PFSK-1 (cell line): Measurements from ENCODE around the gene PROM1.

Experiments used
- FOXP2 ChIP-seq: optimal IDR thresholded peaks from 2 replicates; pipeline ENCODE3; 2011; ENCODE audit warnings: borderline replicate concordance, control low read depth, inconsistent platforms; ENCODE audit not compliant: insufficient read depth; ENCODE audit errors: extremely low read length, extremely low read depth
- POLR2AphosphoS5 ChIP-seq: IDR thresholded peaks from 2 replicates; pipeline ENCODE4 v1.6.1; 2012; ENCODE audit warnings: low read depth, mild to moderate bottlenecking, control low read depth, low read length, moderate library complexity
- SIN3A ChIP-seq: IDR thresholded peaks from 2 replicates; pipeline ENCODE4 v1.6.1; 2012; ENCODE audit warnings: mild to moderate bottlenecking, low read length, moderate library complexity, borderline replicate concordance; ENCODE audit not compliant: insufficient read depth
- TAF1 ChIP-seq: IDR thresholded peaks from 2 replicates; pipeline ENCODE4 v1.6.1; 2012; ENCODE audit warnings: low read length, control low read depth, borderline replicate concordance; ENCODE audit not compliant: insufficient read depth
- TF ChIP-seq, protein P1 (sequence below), 2 experiments: IDR thresholded peaks; 2 replicates each; pipeline versions ENCODE4 v1.6.1 to v1.8.0; 2011 to 2012; ENCODE audit warnings: low read depth in 2 of 2, low read length in 2 of 2, control low read depth in 1 of 2, inconsistent platforms in 1 of 2, mild to moderate bottlenecking in 1 of 2, moderate library complexity in 1 of 2; ENCODE audit not compliant: insufficient read depth in 1 of 2

PROM1 gene

DNA sequence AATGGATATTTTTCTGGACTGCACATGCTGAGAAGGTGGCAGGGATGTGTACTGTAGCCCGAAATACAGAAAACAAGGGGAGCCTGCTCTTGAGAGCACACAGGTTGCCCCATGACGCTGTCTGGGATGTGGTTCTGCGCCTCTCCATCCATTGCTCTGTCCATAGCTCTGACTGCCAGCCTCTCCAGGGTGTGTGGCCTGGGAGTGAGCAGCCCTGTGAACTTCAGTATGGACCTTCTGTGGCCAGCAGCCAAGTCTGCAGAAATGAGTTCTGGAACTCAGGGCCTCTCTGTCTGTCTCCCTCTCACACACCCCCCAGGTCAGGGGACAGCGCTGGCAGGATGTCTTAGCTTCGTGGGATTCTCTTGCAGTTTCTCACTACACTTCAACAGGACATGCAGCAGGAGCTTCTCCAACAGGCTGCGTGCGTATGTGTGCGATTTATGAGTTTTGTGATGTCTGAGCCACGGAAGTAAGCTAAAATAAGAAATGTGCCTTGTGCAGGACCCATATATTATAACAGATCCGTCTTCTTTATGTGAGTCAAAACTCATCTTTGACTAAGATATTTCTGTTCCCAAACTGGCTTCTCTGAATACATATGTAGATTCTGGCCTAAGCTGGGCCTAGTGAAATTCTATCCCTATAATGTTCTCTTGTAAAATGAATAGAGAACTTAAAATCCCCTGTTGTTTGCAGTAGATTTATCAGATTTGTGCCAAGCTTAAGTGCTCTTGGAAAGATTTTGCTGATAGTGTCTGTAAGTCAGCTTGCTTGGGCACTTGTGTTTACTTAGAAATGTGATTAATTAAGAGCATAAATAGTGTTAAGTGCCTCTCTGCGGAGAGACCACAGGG lies 40.0 kb downstream of the PROM1 start:
- TF ChIP-seq, protein P1, sequence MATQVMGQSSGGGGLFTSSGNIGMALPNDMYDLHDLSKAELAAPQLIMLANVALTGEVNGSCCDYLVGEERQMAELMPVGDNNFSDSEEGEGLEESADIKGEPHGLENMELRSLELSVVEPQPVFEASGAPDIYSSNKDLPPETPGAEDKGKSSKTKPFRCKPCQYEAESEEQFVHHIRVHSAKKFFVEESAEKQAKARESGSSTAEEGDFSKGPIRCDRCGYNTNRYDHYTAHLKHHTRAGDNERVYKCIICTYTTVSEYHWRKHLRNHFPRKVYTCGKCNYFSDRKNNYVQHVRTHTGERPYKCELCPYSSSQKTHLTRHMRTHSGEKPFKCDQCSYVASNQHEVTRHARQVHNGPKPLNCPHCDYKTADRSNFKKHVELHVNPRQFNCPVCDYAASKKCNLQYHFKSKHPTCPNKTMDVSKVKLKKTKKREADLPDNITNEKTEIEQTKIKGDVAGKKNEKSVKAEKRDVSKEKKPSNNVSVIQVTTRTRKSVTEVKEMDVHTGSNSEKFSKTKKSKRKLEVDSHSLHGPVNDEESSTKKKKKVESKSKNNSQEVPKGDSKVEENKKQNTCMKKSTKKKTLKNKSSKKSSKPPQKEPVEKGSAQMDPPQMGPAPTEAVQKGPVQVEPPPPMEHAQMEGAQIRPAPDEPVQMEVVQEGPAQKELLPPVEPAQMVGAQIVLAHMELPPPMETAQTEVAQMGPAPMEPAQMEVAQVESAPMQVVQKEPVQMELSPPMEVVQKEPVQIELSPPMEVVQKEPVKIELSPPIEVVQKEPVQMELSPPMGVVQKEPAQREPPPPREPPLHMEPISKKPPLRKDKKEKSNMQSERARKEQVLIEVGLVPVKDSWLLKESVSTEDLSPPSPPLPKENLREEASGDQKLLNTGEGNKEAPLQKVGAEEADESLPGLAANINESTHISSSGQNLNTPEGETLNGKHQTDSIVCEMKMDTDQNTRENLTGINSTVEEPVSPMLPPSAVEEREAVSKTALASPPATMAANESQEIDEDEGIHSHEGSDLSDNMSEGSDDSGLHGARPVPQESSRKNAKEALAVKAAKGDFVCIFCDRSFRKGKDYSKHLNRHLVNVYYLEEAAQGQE (IDR thresholded peaks at IDR 0.05; ENCODE audit: insufficient read depth in 1 of 2, low read depth in 2 of 2, low read length in 2 of 2) = no peak
- no peak for TF ChIP-seq FOXP2
- no peak for TF ChIP-seq TAF1
- TF ChIP-seq SIN3A = no peak
- no peak for TF ChIP-seq POLR2AphosphoS5

DNA sequence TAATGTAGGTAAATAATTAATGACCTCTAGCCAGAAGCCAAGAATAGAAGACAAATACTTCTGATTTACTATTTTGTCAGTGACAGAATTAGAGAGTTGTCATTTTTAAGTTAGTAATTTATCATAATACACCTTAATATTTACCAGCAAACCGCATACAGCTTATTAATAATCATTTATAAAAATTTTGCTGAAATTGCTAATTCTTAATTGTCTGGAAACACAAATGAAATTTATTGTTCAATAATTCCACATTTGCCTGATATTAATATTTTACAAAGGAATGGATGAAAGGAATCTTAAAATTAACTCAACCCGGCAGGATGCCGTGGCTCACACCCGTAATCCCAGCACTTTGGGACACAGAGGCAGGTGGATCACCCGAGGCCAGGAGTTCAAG lies 44.7 kb downstream of the PROM1 start:
- no peak for TF ChIP-seq FOXP2
- TF ChIP-seq, protein P1 (IDR thresholded peaks at IDR 0.05; ENCODE audit: insufficient read depth in 1 of 2, low read depth in 2 of 2, low read length in 2 of 2) = no peak
- TF ChIP-seq TAF1 = no peak
- TF ChIP-seq SIN3A = no peak
- TF ChIP-seq POLR2AphosphoS5 = no peak

DNA sequence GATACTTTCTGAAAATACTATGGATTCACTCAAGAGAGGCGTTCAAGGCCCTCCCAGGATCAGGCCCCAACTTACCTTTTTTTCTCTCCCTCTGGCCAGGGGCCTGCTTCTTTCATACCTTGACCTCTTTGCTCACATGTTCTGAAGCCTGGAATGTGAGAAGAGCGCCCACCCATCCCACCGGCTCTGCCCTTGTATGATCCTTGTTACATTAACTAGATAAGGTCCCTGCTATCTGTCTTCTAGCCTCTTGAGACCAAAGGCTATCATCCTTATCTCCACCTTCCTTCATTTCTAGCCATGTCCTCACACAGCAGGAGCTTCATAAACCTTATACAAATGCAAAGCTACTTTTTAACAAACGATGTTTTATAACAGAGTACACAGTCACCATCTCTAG lies 45.9 kb downstream of the PROM1 start:
- TF ChIP-seq TAF1 (no peak), POLR2AphosphoS5 (no peak), FOXP2 (no peak)

DNA sequence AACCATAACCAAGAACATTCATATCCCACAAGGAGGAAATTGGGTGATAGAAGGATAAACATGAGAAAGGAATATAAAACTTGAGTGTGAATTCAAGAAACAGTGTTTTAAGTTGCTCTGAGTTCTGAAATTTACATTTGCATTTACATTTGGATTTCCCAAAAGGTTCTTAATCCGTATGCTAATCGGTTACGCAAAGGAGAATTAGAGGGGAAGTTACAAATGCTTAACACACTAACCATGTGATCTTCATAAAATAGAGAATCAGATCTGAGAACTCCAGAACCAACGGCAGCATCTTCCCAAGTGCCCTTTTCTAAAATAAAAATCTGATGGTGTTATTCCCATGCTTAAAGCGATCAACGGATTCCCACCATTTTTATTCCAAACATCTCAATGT lies 48.0 kb downstream of the PROM1 start:
- TF ChIP-seq TAF1 (no peak), POLR2AphosphoS5 (no peak), FOXP2 (no peak), SIN3A (no peak)

DNA sequence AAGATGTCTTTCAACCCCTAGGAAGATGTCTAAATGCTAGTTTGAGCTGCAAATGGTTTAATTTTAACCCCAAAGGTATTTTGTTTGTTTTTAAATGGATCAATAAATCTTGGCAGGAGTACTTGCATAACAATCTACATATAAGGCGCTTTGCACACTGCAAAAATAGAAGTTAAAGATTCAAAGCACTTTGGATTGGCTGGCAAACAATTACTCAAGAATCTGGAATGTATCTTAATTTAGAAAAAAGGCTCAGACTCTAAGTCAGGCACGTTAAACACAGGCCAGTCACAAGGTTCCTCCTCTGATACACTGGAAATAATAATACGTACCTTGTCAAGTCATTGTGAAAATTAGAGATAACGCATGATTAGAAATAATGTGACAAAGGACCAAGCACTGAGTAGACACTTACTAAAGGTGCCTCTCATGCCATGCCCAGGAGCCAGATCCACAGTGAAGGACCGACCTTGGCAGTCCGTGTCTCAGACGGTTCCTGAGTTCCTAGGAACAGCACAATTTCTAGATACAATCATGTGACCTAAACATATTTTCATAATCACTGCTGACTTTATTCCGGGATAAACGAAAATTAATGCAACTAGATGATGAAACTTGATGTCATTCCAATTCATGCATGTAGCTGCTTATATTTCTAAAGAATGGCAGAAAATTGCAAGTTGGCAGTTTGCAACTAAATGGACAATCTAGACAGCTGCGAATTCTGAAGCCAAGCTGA lies 49.6 kb downstream of the PROM1 start:
- TF ChIP-seq FOXP2 (no peak), SIN3A (no peak), TAF1 (no peak), POLR2AphosphoS5 (no peak)
- TF ChIP-seq, protein P1 (IDR thresholded peaks at IDR 0.05; ENCODE audit: insufficient read depth in 1 of 2, low read depth in 2 of 2, low read length in 2 of 2) = no peak

DNA sequence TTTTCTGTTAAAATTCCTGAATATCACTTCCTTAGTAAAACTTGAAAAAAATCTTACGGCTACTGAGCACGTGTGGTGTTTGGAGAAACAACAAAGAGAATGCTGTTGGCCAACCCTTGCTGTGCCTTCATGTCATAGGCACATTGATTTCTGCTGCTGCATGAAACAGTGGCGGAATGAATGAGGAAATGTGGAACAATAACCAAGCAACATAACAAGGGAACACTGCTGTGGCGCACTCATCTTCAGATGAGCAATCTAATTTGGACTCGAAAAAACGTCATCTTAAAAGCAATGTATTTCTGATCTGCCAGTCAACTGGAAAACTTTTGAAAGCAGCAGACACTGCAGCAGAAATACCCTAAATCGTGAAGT lies 51.4 kb downstream of the PROM1 start:
- TF ChIP-seq, protein P1 (IDR thresholded peaks at IDR 0.05; ENCODE audit: insufficient read depth in 1 of 2, low read depth in 2 of 2, low read length in 2 of 2) = no peak
- TF ChIP-seq SIN3A (no peak), FOXP2 (no peak), TAF1 (no peak), POLR2AphosphoS5 (no peak)
